GM12878 (cell line): ENCODE measurements around the gene CCR8. TPM values are rescaled to one million over a fixed set of nuclear protein-coding genes. Genes with fewer than 3 reads are reported as not detected.
A peak's percentile ranks its signal among the peaks of the same experiment; 100 is the strongest.

Experiments used
- ATF2 ChIP-seq: IDR thresholded peaks from 2 replicates; pipeline ENCODE4 v1.6.1; 2012; ENCODE audit warnings: low read length, inconsistent platforms
- BHLHE40 ChIP-seq, 2 experiments: fragments of 450-650 bp in 1 of 2; IDR thresholded peaks; 2 replicates each; pipeline ENCODE4 v1.6.1; 2011 to 2017; ENCODE audit warnings: low read depth in 2 of 2, borderline replicate concordance in 1 of 2, improper control_type of control experiment in 1 of 2, low read length in 1 of 2, mild to moderate bottlenecking in 1 of 2
- BMI1 ChIP-seq: fragments of 450-650 bp; IDR thresholded peaks from 2 replicates; pipeline ENCODE4 v1.6.1; 2016; ENCODE audit warnings: mild to moderate bottlenecking, moderate library complexity, borderline replicate concordance
- GABPA ChIP-seq: IDR thresholded peaks from 2 replicates; pipeline ENCODE4 v1.6.1; 2014; ENCODE audit warnings: antibody characterized with exemption, low read depth, mild to moderate bottlenecking, inconsistent platforms
- RUNX3 ChIP-seq: IDR thresholded peaks from 2 replicates; pipeline ENCODE4 v1.6.1; 2012; ENCODE audit warnings: low read length, inconsistent platforms
- SP1 ChIP-seq: IDR thresholded peaks from one replicate; pipeline ENCODE4 v1.6.1; 2011; ENCODE audit warnings: low read depth, low read length
- SPI1 ChIP-seq: IDR thresholded peaks from 2 replicates; pipeline ENCODE4 v1.6.1; 2011; ENCODE audit warnings: low read depth, mild to moderate bottlenecking, low read length, moderate library complexity, borderline replicate concordance; ENCODE audit not compliant: insufficient read depth
- SUZ12 ChIP-seq: fragments of 200-600 bp; sonication (generic); IDR thresholded peaks from one replicate; pipeline ENCODE4 v1.6.1; 2018; ENCODE audit warnings: antibody characterized with exemption, mild to moderate bottlenecking; ENCODE audit not compliant: unreplicated experiment
- ZBTB40 ChIP-seq: fragments of 450-650 bp; IDR thresholded peaks from 2 replicates; pipeline ENCODE4 v1.6.1; 2016; ENCODE audit warnings: mild to moderate bottlenecking, moderate library complexity, borderline replicate concordance
- polyA plus RNA-seq, 11 experiments: library from polyadenylated mRNA; depleted of rRNA in 4 of 11; unstranded in 6 of 11; stranded (reverse) in 5 of 11; fragments of >200 nt; fragmentation: Nextera tagmentation in 4 of 11; fragmentation: Illumina TruSeq in 1 of 11; extraction: Ambion mirVana in 4 of 11; extraction: Trizol in 1 of 11; gene quantifications; 1 replicate in 1 of 11; 2 replicates in 10 of 11; pipeline versions ENCODE4 v1.2.1 to v1.2.3, GENCODE V29; 2011 to 2016; ENCODE audit warnings: inconsistent platforms in 2 of 11, missing spikeins in 2 of 11, low read depth in 1 of 11
- total RNA-seq, 4 experiments: library from RNA; depleted of rRNA in 3 of 4; stranded (reverse); fragments of >200 nt in 3 of 4; fragmentation: Illumina TruSeq in 1 of 4; extraction: Trizol in 1 of 4; gene quantifications; 2 replicates each; pipeline versions ENCODE4 v1.2.1 to v1.2.3, GENCODE V29; 2013 to 2021

CCR8 gene
- total and polyA plus RNA-seq, 10 of the 15 experiments (the other 5 are each of a cell fraction or from before 2014, with no cell fraction given), result 5.2 to 28.8 (median 15.6) TPM

- no peak for TF ChIP-seq ZBTB40
- peak; percentile 98 for TF ChIP-seq ATF2
- peak; percentile 89 for TF ChIP-seq SPI1
- peak; percentile 78 for TF ChIP-seq BMI1
- peak; percentile 54 for TF ChIP-seq SP1
- no peak for TF ChIP-seq SUZ12
- peak; percentile 63; the same call in 1 of the 2 replicates for TF ChIP-seq GABPA
- TF ChIP-seq RUNX3, result peak; percentile 77
- TF ChIP-seq BHLHE40 (IDR thresholded peaks at IDR 0.05; ENCODE audit: borderline replicate concordance in 1 of 2, low read depth in 2 of 2, low read length in 1 of 2), result peak; percentile 50 to 69
Measured at GRCh38 chr3:39295184-39295775, 34.2 kb upstream of the CCR8 start (continued).
